K562 (cell line): ENCODE results near the gene SLC35A4. TPM values are rescaled to one million over a fixed set of nuclear protein-coding genes. Genes with fewer than 3 reads are reported as not detected.

ENCODE experiments used
- ATAC-seq: fragments of 200-7000 bp; cut with Tn5 transposase; 3 replicates; pipeline ENCODE4 v1.9.1; 2020; ENCODE audit warnings: moderate library complexity
- BruUV-seq: library from RNA; stranded (reverse); fragments of 400-500 nt; replicated peaks from 2 replicates; lab custom pipeline; 2021; lab: Mats Ljungman, UMichigan
- CTCF ChIA-PET: fragments of 300-600 bp; formaldehyde crosslinking; extraction: SDS; loops from one replicate; lab custom pipeline; 2021; ENCODE audit warnings: low intra/inter-chr PET ratio; lab: Yijun Ruan, JAX
- POLR2A ChIA-PET: fragments of 300-600, 350-650 bp; sonication (Branson Sonifier 250); formaldehyde crosslinking; extraction: SDS; loops from one replicate; lab custom pipeline; 2021; ENCODE audit warnings: antibody characterized with exemption, inconsistent platforms; lab: Yijun Ruan, JAX
- DNase-seq, 4 experiments: peaks; one replicate each; pipeline versions ENCODE4 v3.0.0 to v3.0.0-alpha.2; 2011 to 2018; ENCODE audit warnings: low spot score in 3 of 4, mixed read lengths in 3 of 4; ENCODE audit errors: extremely low read depth in 1 of 4
- FAIRE-seq: peaks from 2 replicates; lab custom pipeline; 2011; peaks lifted over from hg19 to GRCh38; lab: Jason Lieb, UNC
- H2AFZ ChIP-seq: 2 replicates; pipeline ENCODE4 v1.6.0; 2011; ENCODE audit warnings: low read depth, low read length, control low read depth, inconsistent platforms
- H3K27ac ChIP-seq: fragments of 200-600 bp; 3 replicates; pipeline ENCODE4 v1.8.0; 2011; ENCODE audit warnings: low read depth, mild to moderate bottlenecking, control low read depth, inconsistent platforms, low read length, moderate library complexity, mixed read lengths; ENCODE audit errors: extremely low read depth
- H3K27me3 ChIP-seq, 2 experiments: fragments of 300-600 bp in 1 of 2; 2 replicates in 1 of 2; 3 replicates in 1 of 2; pipeline versions ENCODE4 v1.6.0 to v1.8.0; 2011; ENCODE audit warnings: inconsistent platforms in 2 of 2, low read length in 2 of 2, mild to moderate bottlenecking in 1 of 2, mixed read lengths in 1 of 2, moderate library complexity in 1 of 2; ENCODE audit not compliant: control insufficient read depth in 2 of 2, insufficient read depth in 2 of 2
- H3K36me3 ChIP-seq: fragments of 300-600 bp; 3 replicates; pipeline ENCODE4 v1.8.0; 2011; ENCODE audit warnings: mild to moderate bottlenecking, low read length, inconsistent platforms; ENCODE audit not compliant: control insufficient read depth, insufficient read depth
- H3K4me1 ChIP-seq, 2 experiments: fragments of 200-600 bp in 1 of 2; replicated peaks in 1 of 2; 2 replicates in 1 of 2; 3 replicates in 1 of 2; pipeline versions ENCODE4 v1.5.1 to v1.8.0; 2011; ENCODE audit warnings: inconsistent platforms in 2 of 2, low read length in 2 of 2, mild to moderate bottlenecking in 1 of 2, mixed read lengths in 1 of 2, moderate library complexity in 1 of 2; ENCODE audit not compliant: control insufficient read depth in 2 of 2, insufficient read depth in 2 of 2
- H3K4me2 ChIP-seq: 2 replicates; pipeline ENCODE4 v1.6.1; 2011; ENCODE audit warnings: low read length, control low read depth, inconsistent platforms, mixed read lengths; ENCODE audit not compliant: insufficient read depth
- H3K4me3 ChIP-seq: fragments of 200-600 bp; sonication (generic), shearing (Covaris generic); 2 replicates; pipeline ENCODE4 v1.5.1; 2016; ENCODE audit warnings: control low read depth, inconsistent platforms
- H3K79me2 ChIP-seq: fragments of 200-600 bp; 3 replicates; pipeline ENCODE4 v1.8.0; 2011; ENCODE audit warnings: low read length, inconsistent platforms; ENCODE audit not compliant: control insufficient read depth, insufficient read depth
- H3K9ac ChIP-seq, 2 experiments: 2 replicates each; pipeline versions ENCODE4 v1.6.0 to v1.6.1; 2011; ENCODE audit warnings: low read depth in 2 of 2, low read length in 2 of 2, control low read depth in 1 of 2, inconsistent platforms in 1 of 2, mild to moderate bottlenecking in 1 of 2, mixed read lengths in 1 of 2; ENCODE audit not compliant: insufficient read depth in 1 of 2
- H3K9me1 ChIP-seq: one replicate; pipeline ENCODE4 v1.6.0; 2011; ENCODE audit warnings: inconsistent platforms, mild to moderate bottlenecking, low read length, moderate library complexity; ENCODE audit not compliant: control insufficient read depth, insufficient read depth
- H3K9me3 ChIP-seq: replicated peaks from 2 replicates; pipeline ENCODE4 v1.5.1; 2011; ENCODE audit warnings: low read depth, low read length, inconsistent platforms; ENCODE audit not compliant: control insufficient read depth, insufficient read depth
- H4K20me1 ChIP-seq: replicated peaks from 2 replicates; pipeline ENCODE4 v1.6.1; 2011; ENCODE audit warnings: low read length, inconsistent platforms, mixed read lengths; ENCODE audit not compliant: control insufficient read depth, insufficient read depth
- ATF3 ChIP-seq, 2 experiments: fragments of 450-650 bp in 1 of 2; sonication (generic) in 1 of 2; formaldehyde crosslinking in 1 of 2; IDR thresholded peaks in 1 of 2; conservative IDR thresholded peaks in 1 of 2; 2 replicates each; pipeline versions ENCODE4 v1.6.1 to v1.8.1; 2016 to 2023; ENCODE audit warnings: mild to moderate bottlenecking in 2 of 2, moderate library complexity in 2 of 2, inconsistent platforms in 1 of 2, missing genetic modification reagents in 1 of 2
- CEBPG ChIP-seq, 3 experiments: fragments of 200-800 bp in 1 of 3; sonication (Bioruptor generic) in 1 of 3; sonication (generic) in 1 of 3; formaldehyde crosslinking in 1 of 3; IDR thresholded peaks in 2 of 3; conservative IDR thresholded peaks in 1 of 3; 2 replicates each; pipeline versions ENCODE4 v1.6.1 to v1.8.0; 2016 to 2022; ENCODE audit warnings: missing compliant biosample characterization in 2 of 3, missing genetic modification characterization in 2 of 3, mild to moderate bottlenecking in 1 of 3, missing genetic modification reagents in 1 of 3
- EWSR1 ChIP-seq: fragments of 450-650 bp; IDR thresholded peaks from 2 replicates; pipeline ENCODE4 v1.6.1; 2018; ENCODE audit warnings: borderline replicate concordance, mild to moderate bottlenecking, low read depth, moderate library complexity; ENCODE audit not compliant: partially characterized antibody
- FOSL1 ChIP-seq: fragments of 200-800 bp; sonication (Bioruptor generic); conservative IDR thresholded peaks from 2 replicates; pipeline ENCODE4 v1.6.1; 2016; ENCODE audit warnings: missing genetic modification characterization, missing compliant biosample characterization
- SREBF1 ChIP-seq: fragments of 150-350 bp; IDR thresholded peaks from 2 replicates; pipeline ENCODE4 v1.6.1; 2014; ENCODE audit warnings: antibody characterized with exemption, low read depth, low read length, borderline replicate concordance
- SREBF2 ChIP-seq: sonication (generic); formaldehyde crosslinking; IDR thresholded peaks from 2 replicates; pipeline ENCODE4 v1.4.0; 2020; ENCODE audit warnings: mild to moderate bottlenecking, missing genetic modification reagents
- ZNF3 ChIP-seq: fragments of 250-450 bp; sonication (Bioruptor Pico); IDR thresholded peaks from 2 replicates; pipeline ENCODE4 v1.5.0; 2021; ENCODE audit warnings: mild to moderate bottlenecking, moderate library complexity
- ZNF384 ChIP-seq: IDR thresholded peaks from 2 replicates; pipeline ENCODE4 v1.6.1; 2012; ENCODE audit warnings: low read depth, low read length, improper control_type of control experiment
- WGBS: fragments of 100-300 bp; shearing (Covaris generic); methylation state at CpG from one replicate; pipeline ENCODE4 v1.1.6; 2016; ENCODE audit warnings: low coverage, mixed read lengths; ENCODE audit not compliant: insufficient coverage; ENCODE audit errors: missing lambda C conversion rate; 5-methylcytosine and 5-hydroxymethylcytosine counted together
- in situ Hi-C: fragments of 300-500 bp; cut with MboI; formaldehyde crosslinking; loops from 4 replicates; pipeline ENCODE4 v1.15.0; 2018; ENCODE audit warnings: inconsistent platforms, mixed read lengths
- intact Hi-C: fragments of 100-400 bp; cut with micrococcal nuclease; formaldehyde crosslinking; loops from 2 replicates; pipeline ENCODE4 v1.14.2; 2022
- polyA plus RNA-seq, 8 experiments: library from polyadenylated mRNA; depleted of rRNA in 4 of 8; stranded (reverse) in 5 of 8; unstranded in 3 of 8; fragments of >200 nt; fragmentation: Nextera tagmentation in 2 of 8; fragmentation: Illumina TruSeq in 1 of 8; extraction: Ambion mirVana in 2 of 8; extraction: Trizol in 1 of 8; gene quantifications; 2 replicates each; pipeline versions ENCODE4 v1.2.1 to v1.2.3, GENCODE V29; 2011 to 2014; ENCODE audit warnings: inconsistent platforms in 1 of 8, missing spikeins in 1 of 8
- total RNA-seq, 7 experiments: library from RNA; depleted of rRNA in 6 of 7; stranded (reverse); fragments of >200 nt in 6 of 7; fragmentation: Illumina TruSeq in 2 of 7; extraction: Trizol in 2 of 7; gene quantifications; 2 replicates each; pipeline versions ENCODE4 v1.2.1 to v1.2.3, GENCODE V29; 2011 to 2021; ENCODE audit warnings: low replicate concordance in 1 of 7
- TF ChIP-seq, protein P1 (sequence below): fragments of 250-450 bp; sonication (Bioruptor Pico); IDR thresholded peaks from 2 replicates; pipeline ENCODE4 v1.8.0; 2021; ENCODE audit warnings: moderate library complexity, mild to moderate bottlenecking, inconsistent platforms
- TF ChIP-seq, protein P2 (sequence below), 2 experiments: fragments of 450-650 bp; IDR thresholded peaks; 2 replicates each; pipeline ENCODE4 v1.6.1; 2016
- TF ChIP-seq, protein P3 (sequence below): IDR thresholded peaks from 2 replicates; pipeline ENCODE4 v1.6.1; 2014; ENCODE audit warnings: antibody characterized with exemption
- TF ChIP-seq, protein P4 (sequence below): fragments of 250-450 bp; sonication (Bioruptor Pico); IDR thresholded peaks from 2 replicates; pipeline ENCODE4 v1.4.0; 2020

The SLC35A4 gene
- total and polyA plus RNA-seq, 9 of the 15 experiments (the other 6 are each of a cell fraction or from before 2014, with no cell fraction given) = 21.8 to 171 (median 42.5) TPM

DNA sequence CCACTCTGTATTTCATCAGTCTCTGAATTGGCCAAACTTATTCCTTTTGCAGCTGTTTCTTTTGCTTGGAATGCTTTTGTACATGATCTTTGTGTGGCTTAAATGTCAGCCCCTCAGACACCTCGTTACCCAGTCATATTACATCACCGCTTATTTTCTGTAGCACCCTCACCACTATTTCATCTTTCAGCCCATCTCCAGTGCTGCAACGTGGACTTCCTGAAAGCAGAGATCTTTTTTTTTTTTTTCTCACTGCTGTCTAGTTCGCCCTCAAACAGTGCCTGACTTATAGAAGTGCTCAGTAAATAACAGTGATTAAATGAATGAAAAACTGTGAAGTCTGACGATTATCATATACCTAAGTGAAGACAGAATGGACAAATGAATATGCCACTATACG is 8.2 kb upstream of the SLC35A4 start:
- H3K4me3 ChIP-seq = peak overlapping the region; percentile 77
- H3K27ac ChIP-seq = peak overlapping the region; percentile 86
- no peaks in the 10 kb centered on the region for H3K9me1 ChIP-seq
- peaks cover 23 to 27% of the 10 kb centered on the region in 2 experiments for H3K4me1 ChIP-seq
- H3K36me3 ChIP-seq = peaks cover 39% of the 10 kb centered on the region; the same call in 2 of the 3 replicates
- H4K20me1 ChIP-seq = 0 out of 2 replicates have a peak, but pooled peaks cover 5% of the 10 kb centered on the region
- no peak for DNase-seq
- H3K4me2 ChIP-seq = peak overlapping the region; percentile 91
- intact Hi-C loops (loop anchor here (2.0 to 10.0 kb wide), 5 partner anchors 82 to 382 kb away; partner anchors contain the start of genes ANKHD1, CYSTM1 and TMCO6), in situ Hi-C loops (no loop called here)
- FAIRE-seq = peak; percentile 46
- CTCF ChIA-PET = no interaction called here
- no peak overlapping the region for H2AFZ ChIP-seq
- peak overlapping the region in 1 of 2 experiments; percentile 87; a peak in 2 of 4 replicates for H3K9ac ChIP-seq
- POLR2A ChIA-PET = interaction anchor here (0.8 to 4.2 kb wide), 4 partner anchors 8 to 169 kb away, joined by 3 to 56 read pairs (median 4); partner anchors contain the start of gene EIF4EBP3
- H3K9me3 ChIP-seq = no peaks in the 10 kb centered on the region
- no peaks in the 10 kb centered on the region for H3K27me3 ChIP-seq
- peaks cover 49% of the 10 kb centered on the region for H3K79me2 ChIP-seq
- peak; percentile 14 for ATAC-seq
- 0% methylated on average over 6 of the region's 6 CpGs for WGBS
- BruUV-seq = no TSS peak
- TF ChIP-seq, protein P1, sequence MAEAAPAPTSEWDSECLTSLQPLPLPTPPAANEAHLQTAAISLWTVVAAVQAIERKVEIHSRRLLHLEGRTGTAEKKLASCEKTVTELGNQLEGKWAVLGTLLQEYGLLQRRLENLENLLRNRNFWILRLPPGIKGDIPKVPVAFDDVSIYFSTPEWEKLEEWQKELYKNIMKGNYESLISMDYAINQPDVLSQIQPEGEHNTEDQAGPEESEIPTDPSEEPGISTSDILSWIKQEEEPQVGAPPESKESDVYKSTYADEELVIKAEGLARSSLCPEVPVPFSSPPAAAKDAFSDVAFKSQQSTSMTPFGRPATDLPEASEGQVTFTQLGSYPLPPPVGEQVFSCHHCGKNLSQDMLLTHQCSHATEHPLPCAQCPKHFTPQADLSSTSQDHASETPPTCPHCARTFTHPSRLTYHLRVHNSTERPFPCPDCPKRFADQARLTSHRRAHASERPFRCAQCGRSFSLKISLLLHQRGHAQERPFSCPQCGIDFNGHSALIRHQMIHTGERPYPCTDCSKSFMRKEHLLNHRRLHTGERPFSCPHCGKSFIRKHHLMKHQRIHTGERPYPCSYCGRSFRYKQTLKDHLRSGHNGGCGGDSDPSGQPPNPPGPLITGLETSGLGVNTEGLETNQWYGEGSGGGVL (CRISPR knock-in tag) = no peak
- no peak for TF ChIP-seq CEBPG (CRISPR knock-in tag; IDR thresholded peaks at IDR 0.05)
- peak; percentile 11 to 56; a peak in 2 of 4 replicates for TF ChIP-seq CEBPG (tag; conservative IDR thresholded peaks at IDR 0.05 in 1 of 2, IDR thresholded peaks at IDR 0.05 in 1 of 2)
- TF ChIP-seq, protein P2, sequence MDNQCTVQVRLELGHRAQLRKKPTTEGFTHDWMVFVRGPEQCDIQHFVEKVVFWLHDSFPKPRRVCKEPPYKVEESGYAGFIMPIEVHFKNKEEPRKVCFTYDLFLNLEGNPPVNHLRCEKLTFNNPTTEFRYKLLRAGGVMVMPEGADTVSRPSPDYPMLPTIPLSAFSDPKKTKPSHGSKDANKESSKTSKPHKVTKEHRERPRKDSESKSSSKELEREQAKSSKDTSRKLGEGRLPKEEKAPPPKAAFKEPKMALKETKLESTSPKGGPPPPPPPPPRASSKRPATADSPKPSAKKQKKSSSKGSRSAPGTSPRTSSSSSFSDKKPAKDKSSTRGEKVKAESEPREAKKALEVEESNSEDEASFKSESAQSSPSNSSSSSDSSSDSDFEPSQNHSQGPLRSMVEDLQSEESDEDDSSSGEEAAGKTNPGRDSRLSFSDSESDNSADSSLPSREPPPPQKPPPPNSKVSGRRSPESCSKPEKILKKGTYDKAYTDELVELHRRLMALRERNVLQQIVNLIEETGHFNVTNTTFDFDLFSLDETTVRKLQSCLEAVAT (IDR thresholded peaks at IDR 0.05) = no peak
- TF ChIP-seq SREBF2 (CRISPR knock-in tag) = no peak
- TF ChIP-seq, protein P3, sequence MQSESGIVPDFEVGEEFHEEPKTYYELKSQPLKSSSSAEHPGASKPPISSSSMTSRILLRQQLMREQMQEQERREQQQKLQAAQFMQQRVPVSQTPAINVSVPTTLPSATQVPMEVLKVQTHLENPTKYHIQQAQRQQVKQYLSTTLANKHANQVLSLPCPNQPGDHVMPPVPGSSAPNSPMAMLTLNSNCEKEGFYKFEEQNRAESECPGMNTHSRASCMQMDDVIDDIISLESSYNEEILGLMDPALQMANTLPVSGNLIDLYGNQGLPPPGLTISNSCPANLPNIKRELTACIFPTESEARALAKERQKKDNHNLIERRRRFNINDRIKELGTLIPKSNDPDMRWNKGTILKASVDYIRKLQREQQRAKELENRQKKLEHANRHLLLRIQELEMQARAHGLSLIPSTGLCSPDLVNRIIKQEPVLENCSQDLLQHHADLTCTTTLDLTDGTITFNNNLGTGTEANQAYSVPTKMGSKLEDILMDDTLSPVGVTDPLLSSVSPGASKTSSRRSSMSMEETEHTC = no peak
- TF ChIP-seq SREBF1 = no peak
- no peak for TF ChIP-seq FOSL1 (tag)
- TF ChIP-seq ATF3 (IDR thresholded peaks at IDR 0.05) = peak; percentile 72
- TF ChIP-seq ATF3 (CRISPR knock-in tag; conservative IDR thresholded peaks at IDR 0.05) = no peak
- TF ChIP-seq ZNF3 (CRISPR knock-in tag) = no peak
- 0 out of 2 replicates have a peak, but pooled peaks have one; percentile 41 for TF ChIP-seq ZNF384
- TF ChIP-seq EWSR1 = no peak
- TF ChIP-seq, protein P4, sequence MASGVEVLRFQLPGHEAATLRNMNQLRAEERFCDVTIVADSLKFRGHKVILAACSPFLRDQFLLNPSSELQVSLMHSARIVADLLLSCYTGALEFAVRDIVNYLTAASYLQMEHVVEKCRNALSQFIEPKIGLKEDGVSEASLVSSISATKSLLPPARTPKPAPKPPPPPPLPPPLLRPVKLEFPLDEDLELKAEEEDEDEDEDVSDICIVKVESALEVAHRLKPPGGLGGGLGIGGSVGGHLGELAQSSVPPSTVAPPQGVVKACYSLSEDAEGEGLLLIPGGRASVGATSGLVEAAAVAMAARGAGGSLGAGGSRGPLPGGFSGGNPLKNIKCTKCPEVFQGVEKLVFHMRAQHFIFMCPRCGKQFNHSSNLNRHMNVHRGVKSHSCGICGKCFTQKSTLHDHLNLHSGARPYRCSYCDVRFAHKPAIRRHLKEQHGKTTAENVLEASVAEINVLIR (CRISPR knock-in tag) = no peak
